A549 (cell line): Measurements from ENCODE around the gene CCN5.

Experiments
- CEBPB ChIP-seq, 2 experiments: fragments of >200 bp in 1 of 2; sonication (Bioruptor Twin) in 1 of 2; formaldehyde crosslinking in 1 of 2; IDR thresholded peaks; 2 replicates each; pipeline ENCODE4 v1.6.1; 2012 to 2016
- CHD2 ChIP-seq: fragments of 150-350 bp; IDR thresholded peaks from 2 replicates; pipeline ENCODE4 v1.6.1; 2014; ENCODE audit warnings: low read length; ENCODE audit not compliant: partially characterized antibody
- CHD4 ChIP-seq: fragments of 200-600 bp; sonication (generic); IDR thresholded peaks from 2 replicates; pipeline ENCODE4 v1.6.1; 2016; ENCODE audit warnings: antibody characterized with exemption, mild to moderate bottlenecking, borderline replicate concordance
- EP300 ChIP-seq, 2 experiments: fragments of >200 bp; sonication (Bioruptor Twin); formaldehyde crosslinking; IDR thresholded peaks; 2 replicates in 1 of 2; 3 replicates in 1 of 2; pipeline ENCODE4 v1.6.1; 2016 to 2017
- HMGXB4 ChIP-seq: fragments of 250-450 bp; sonication (Bioruptor Pico); IDR thresholded peaks from 2 replicates; pipeline ENCODE4 v1.5.0; 2021; ENCODE audit warnings: mild to moderate bottlenecking, moderate library complexity, borderline replicate concordance
- MYC ChIP-seq: IDR thresholded peaks from 2 replicates; pipeline ENCODE4 v1.6.1; 2012; ENCODE audit warnings: mild to moderate bottlenecking, inconsistent platforms, low read length, improper control_type of control experiment, borderline replicate concordance
- POLR2A ChIP-seq: IDR thresholded peaks from 2 replicates; pipeline ENCODE4 v1.6.1; 2012; ENCODE audit warnings: mild to moderate bottlenecking, low read length
- RAD21 ChIP-seq, 2 experiments: fragments of >200 bp in 1 of 2; sonication (Bioruptor Twin) in 1 of 2; formaldehyde crosslinking in 1 of 2; IDR thresholded peaks in 1 of 2; conservative IDR thresholded peaks in 1 of 2; 2 replicates in 1 of 2; 3 replicates in 1 of 2; pipeline ENCODE4 v1.6.1; 2012 to 2018; ENCODE audit warnings: inconsistent platforms in 1 of 2
- RARB ChIP-seq: fragments of 250-450 bp; sonication (Bioruptor Pico); IDR thresholded peaks from 2 replicates; pipeline ENCODE4 v1.8.0; 2021; ENCODE audit warnings: mild to moderate bottlenecking, moderate library complexity
- RCOR1 ChIP-seq: fragments of 150-350 bp; IDR thresholded peaks from 2 replicates; pipeline ENCODE4 v1.6.1; 2014; ENCODE audit warnings: antibody characterized with exemption, low read length, low read depth
- RFX5 ChIP-seq: fragments of 450-650 bp; IDR thresholded peaks from 2 replicates; pipeline ENCODE4 v1.7.1; 2014; ENCODE audit warnings: antibody characterized with exemption, mild to moderate bottlenecking, moderate library complexity
- TF ChIP-seq, protein P1 (sequence below): fragments of >200 bp; sonication (Bioruptor Twin); formaldehyde crosslinking; IDR thresholded peaks from 3 replicates; pipeline ENCODE4 v1.5.1; 2016
- TF ChIP-seq, protein P2 (sequence below): fragments of 450-650 bp; IDR thresholded peaks from 2 replicates; pipeline ENCODE4 v1.6.1; 2014; ENCODE audit warnings: antibody characterized with exemption

GRCh38 chr20:44765091-44765490 is 49.9 kb downstream of the CCN5 start:
- TF ChIP-seq MYC (no peak), POLR2A (no peak), HMGXB4 (CRISPR knock-in tag) (no peak), RAD21 (conservative IDR thresholded peaks at IDR 0.05 in 1 of 2, IDR thresholded peaks at IDR 0.05 in 1 of 2) (no peak), RFX5 (no peak), EP300 (IDR thresholded peaks at IDR 0.05) (no peak), RCOR1 (no peak), CEBPB (IDR thresholded peaks at IDR 0.05) (no peak), RARB (no peak), CHD2 (no peak), CHD4 (no peak)
- TF ChIP-seq, protein P1, sequence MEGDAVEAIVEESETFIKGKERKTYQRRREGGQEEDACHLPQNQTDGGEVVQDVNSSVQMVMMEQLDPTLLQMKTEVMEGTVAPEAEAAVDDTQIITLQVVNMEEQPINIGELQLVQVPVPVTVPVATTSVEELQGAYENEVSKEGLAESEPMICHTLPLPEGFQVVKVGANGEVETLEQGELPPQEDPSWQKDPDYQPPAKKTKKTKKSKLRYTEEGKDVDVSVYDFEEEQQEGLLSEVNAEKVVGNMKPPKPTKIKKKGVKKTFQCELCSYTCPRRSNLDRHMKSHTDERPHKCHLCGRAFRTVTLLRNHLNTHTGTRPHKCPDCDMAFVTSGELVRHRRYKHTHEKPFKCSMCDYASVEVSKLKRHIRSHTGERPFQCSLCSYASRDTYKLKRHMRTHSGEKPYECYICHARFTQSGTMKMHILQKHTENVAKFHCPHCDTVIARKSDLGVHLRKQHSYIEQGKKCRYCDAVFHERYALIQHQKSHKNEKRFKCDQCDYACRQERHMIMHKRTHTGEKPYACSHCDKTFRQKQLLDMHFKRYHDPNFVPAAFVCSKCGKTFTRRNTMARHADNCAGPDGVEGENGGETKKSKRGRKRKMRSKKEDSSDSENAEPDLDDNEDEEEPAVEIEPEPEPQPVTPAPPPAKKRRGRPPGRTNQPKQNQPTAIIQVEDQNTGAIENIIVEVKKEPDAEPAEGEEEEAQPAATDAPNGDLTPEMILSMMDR, result no peak
- TF ChIP-seq, protein P2, sequence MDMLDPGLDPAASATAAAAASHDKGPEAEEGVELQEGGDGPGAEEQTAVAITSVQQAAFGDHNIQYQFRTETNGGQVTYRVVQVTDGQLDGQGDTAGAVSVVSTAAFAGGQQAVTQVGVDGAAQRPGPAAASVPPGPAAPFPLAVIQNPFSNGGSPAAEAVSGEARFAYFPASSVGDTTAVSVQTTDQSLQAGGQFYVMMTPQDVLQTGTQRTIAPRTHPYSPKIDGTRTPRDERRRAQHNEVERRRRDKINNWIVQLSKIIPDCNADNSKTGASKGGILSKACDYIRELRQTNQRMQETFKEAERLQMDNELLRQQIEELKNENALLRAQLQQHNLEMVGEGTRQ, result no peak
